Measurements from ENCODE around the gene RNF217.

GRCh38 chr6:125022391-125022989 is 60.3 kb downstream of the RNF217 start:
- no peak for TF ChIP-seq CTCF (IDR thresholded peaks at IDR 0.05)
- no peak for TF ChIP-seq POLR2AphosphoS5 (IDR thresholded peaks at IDR 0.05)
- TF ChIP-seq EP300 (IDR thresholded peaks at IDR 0.05), result no peak
- no peak for TF ChIP-seq POLR2A (IDR thresholded peaks at IDR 0.05)
